Chondrocyte (in vitro differentiated cells): ENCODE data around the gene OOSP4B. TPM values are rescaled to one million over a fixed set of nuclear protein-coding genes. Genes with fewer than 3 reads are reported as not detected.
"Not testable (repeated sequence)": the region's sequence is repeated elsewhere in the genome, so short reads cannot be mapped to it uniquely, and the experiment has no call there.

Experiments
- DNase-seq: peaks from one replicate; pipeline ENCODE4 v3.0.0; 2021; ENCODE audit warnings: mixed read lengths, low spot score
- H3K27ac Mint-ChIP-seq: one replicate; pipeline ENCODE4 v1.8.0; 2021; ENCODE audit warnings: mild to moderate bottlenecking, moderate library complexity, mixed read lengths; ENCODE audit not compliant: unreplicated experiment
- H3K27me3 Mint-ChIP-seq: 2 replicates; pipeline ENCODE4 v1.8.0; 2021; ENCODE audit warnings: low read depth, mixed read lengths
- H3K36me3 Mint-ChIP-seq: 2 replicates; pipeline ENCODE4 v1.8.0; 2021; ENCODE audit warnings: low read depth, mixed read lengths
- H3K4me1 Mint-ChIP-seq: 2 replicates; pipeline ENCODE4 v1.8.0; 2021; ENCODE audit warnings: low read depth, mild to moderate bottlenecking, mixed read lengths
- H3K4me3 Mint-ChIP-seq: one replicate; pipeline ENCODE4 v1.8.0; 2021; ENCODE audit warnings: mild to moderate bottlenecking, moderate library complexity, mixed read lengths; ENCODE audit not compliant: unreplicated experiment
- H3K9me3 Mint-ChIP-seq: 2 replicates; pipeline ENCODE4 v1.8.0; 2021; ENCODE audit warnings: low read depth, mixed read lengths
- total RNA-seq: library from RNA; stranded (reverse); gene quantifications from 3 replicates; pipeline ENCODE4 v1.2.1, GENCODE V29; 2021
- TF ChIP-seq, protein P1 (sequence below): fragments of 200-600 bp; sonication (generic); IDR thresholded peaks from 2 replicates; pipeline ENCODE4 v1.5.0; 2021; ENCODE audit warnings: antibody characterized with exemption, mild to moderate bottlenecking, moderate library complexity

Gene OOSP4B
- total RNA-seq, 1 donor from 2014 or later = not detected

GRCh38 chr11:60064111-60064510 lies 47.1 kb downstream of the OOSP4B start:
- Mint-ChIP-seq H3K9me3 (peaks cover 3% of the 10 kb centered on the region), H3K4me1 (no peaks in the 10 kb centered on the region), H3K27me3 (no peaks in the 10 kb centered on the region), H3K36me3 (no peaks in the 10 kb centered on the region), H3K4me3 (no peak overlapping the region), H3K27ac (no peak overlapping the region)
- no peak for DNase-seq
- TF ChIP-seq, protein P1, sequence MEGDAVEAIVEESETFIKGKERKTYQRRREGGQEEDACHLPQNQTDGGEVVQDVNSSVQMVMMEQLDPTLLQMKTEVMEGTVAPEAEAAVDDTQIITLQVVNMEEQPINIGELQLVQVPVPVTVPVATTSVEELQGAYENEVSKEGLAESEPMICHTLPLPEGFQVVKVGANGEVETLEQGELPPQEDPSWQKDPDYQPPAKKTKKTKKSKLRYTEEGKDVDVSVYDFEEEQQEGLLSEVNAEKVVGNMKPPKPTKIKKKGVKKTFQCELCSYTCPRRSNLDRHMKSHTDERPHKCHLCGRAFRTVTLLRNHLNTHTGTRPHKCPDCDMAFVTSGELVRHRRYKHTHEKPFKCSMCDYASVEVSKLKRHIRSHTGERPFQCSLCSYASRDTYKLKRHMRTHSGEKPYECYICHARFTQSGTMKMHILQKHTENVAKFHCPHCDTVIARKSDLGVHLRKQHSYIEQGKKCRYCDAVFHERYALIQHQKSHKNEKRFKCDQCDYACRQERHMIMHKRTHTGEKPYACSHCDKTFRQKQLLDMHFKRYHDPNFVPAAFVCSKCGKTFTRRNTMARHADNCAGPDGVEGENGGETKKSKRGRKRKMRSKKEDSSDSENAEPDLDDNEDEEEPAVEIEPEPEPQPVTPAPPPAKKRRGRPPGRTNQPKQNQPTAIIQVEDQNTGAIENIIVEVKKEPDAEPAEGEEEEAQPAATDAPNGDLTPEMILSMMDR = no peak

DNA sequence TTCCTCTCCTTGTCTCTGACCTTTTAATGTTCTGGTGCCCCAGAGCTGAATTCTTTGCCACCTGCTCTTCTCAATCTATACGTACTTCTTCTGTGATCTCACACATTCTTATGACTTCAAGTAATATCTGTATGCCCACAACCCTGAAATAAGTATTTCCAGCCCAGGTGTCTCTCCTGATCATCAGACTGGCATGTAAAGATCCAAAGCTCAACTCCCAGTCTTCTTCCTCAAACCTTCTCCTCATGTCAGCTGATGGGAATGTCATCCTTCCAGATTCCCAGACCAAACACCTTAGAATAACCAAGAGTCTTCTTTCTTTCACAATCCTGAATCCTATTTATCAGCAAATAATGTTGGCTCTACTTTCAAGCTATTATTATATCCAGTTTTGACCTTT lies 48.8 kb downstream of the OOSP4B start:
- DNase-seq = no peak
- Mint-ChIP-seq H3K4me1 (no peaks in the 10 kb centered on the region), H3K4me3 (no peak overlapping the region), H3K27me3 (peaks cover 2% of the 10 kb centered on the region), H3K27ac (no peak overlapping the region), H3K36me3 (no peaks in the 10 kb centered on the region), H3K9me3 (no peaks in the 10 kb centered on the region)
- TF ChIP-seq, protein P1 = no peak

DNA sequence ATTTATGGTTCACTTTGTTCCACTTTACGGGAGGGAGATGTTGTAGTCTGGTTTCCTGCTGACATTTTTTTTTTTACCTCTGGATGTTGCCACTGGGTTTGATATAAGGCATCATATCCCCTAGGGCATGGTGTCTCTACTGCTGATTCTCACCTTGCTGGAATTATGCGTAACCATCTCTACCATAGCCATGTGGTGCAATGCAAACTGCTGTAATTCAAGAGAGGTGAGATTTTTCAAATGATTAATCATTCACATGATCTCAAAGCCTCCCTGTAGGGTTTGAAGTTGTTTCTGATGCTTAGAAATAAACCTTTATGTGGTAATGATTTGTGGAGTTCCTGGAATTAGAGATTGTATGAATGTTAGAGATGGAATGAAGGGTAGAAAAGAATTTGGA lies 52.5 kb downstream of the OOSP4B start:
- Mint-ChIP-seq H3K27me3 (peaks cover 2% of the 10 kb centered on the region), H3K36me3 (no peaks in the 10 kb centered on the region), H3K4me3 (no peak overlapping the region), H3K4me1 (no peaks in the 10 kb centered on the region), H3K9me3 (no peaks in the 10 kb centered on the region), H3K27ac (no peak overlapping the region)
- no peak for DNase-seq
- TF ChIP-seq, protein P1 = no peak

DNA sequence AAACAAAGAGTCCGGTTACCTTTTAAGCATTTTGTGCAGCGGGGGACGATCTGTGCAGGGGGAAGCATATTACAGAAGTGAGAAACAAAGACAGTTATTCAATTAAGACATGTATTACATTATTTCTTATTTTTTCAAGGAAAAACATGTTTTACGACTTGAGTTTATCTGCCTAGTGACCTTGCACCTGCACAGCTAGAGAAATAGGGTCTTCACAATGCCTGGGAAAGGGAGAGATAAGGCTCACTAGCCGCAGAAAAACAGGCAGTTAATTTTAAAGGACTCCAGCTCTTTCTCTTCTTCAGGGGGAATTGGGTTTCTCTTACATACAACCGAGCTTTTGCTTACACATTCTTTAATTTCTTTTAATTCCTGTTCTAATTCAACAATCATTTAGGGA lies 54.7 kb downstream of the OOSP4B start:
- H3K9me3 Mint-ChIP-seq, H3K4me1 Mint-ChIP-seq, H3K27me3 Mint-ChIP-seq, H3K36me3 Mint-ChIP-seq, H3K27ac Mint-ChIP-seq, H3K4me3 Mint-ChIP-seq, DNase-seq: not testable (repeated sequence)

DNA sequence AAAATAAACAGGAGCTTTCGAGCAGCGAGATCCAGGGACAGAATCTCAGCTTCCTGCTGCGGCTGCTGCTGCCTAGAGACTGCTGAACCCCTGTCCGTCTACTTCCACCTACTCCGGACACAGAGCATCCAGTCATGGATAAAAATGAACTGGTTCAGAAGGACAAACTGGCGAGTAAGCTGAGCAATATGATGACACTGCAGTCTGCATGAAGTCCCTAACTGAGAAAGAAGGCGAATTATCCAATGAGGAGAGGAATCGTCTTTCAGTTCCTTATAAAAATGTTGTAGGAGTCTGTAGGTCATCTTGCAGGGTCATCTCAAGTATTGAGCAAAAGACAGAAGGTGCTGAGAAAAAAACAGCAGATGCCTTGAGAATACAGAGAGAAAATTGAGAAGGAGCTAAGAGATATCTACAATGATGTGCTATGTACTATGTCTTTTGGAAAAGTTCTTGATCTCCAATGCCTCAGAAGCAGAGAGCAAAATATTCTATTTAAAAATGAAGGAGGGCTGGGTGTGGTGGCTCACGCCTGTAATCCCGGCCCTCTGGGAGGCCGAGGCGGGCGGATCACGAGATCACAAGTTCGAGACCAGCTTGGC lies 60.3 kb downstream of the OOSP4B start:
- TF ChIP-seq, protein P1 = no peak
- Mint-ChIP-seq H3K27me3 (peaks cover 4% of the 10 kb centered on the region), H3K27ac (no peak overlapping the region), H3K4me1 (no peaks in the 10 kb centered on the region), H3K36me3 (no peaks in the 10 kb centered on the region), H3K4me3 (no peak overlapping the region), H3K9me3 (peaks cover 4% of the 10 kb centered on the region)
- no peak for DNase-seq

- Mint-ChIP-seq H3K27me3 (peaks cover 9% of the 10 kb centered on the region), H3K36me3 (no peaks in the 10 kb centered on the region), H3K4me3 (no peak overlapping the region), H3K4me1 (no peaks in the 10 kb centered on the region), H3K27ac (no peak overlapping the region), H3K9me3 (peaks cover 4% of the 10 kb centered on the region)
- TF ChIP-seq, protein P1 = no peak
- no peak for DNase-seq
These were observed 61.0 kb downstream of the OOSP4B start for GRCh38 chr11:60077981-60078380.
